ENCODE data around the gene DHCR7. TPM values are rescaled to one million over a fixed set of nuclear protein-coding genes. Genes with fewer than 3 reads are reported as not detected.
A peak's percentile ranks its signal among the peaks of the same experiment; 100 is the strongest.

The DHCR7 gene
- total RNA-seq, 1 donor from 2014 or later, result 35.5 TPM

- no peaks in the 10 kb centered on the region for H3K36me3 Mint-ChIP-seq (ENCODE audit: low read depth)
- peak overlapping the region; percentile 21 for H3K4me3 Mint-ChIP-seq
- peaks cover 4% of the 10 kb centered on the region for H3K27me3 Mint-ChIP-seq
- no peaks in the 10 kb centered on the region for H3K9me3 Mint-ChIP-seq
- no peak for DNase-seq
- peak overlapping the region; percentile 14 for H3K27ac Mint-ChIP-seq
- ATAC-seq (ENCODE audit: low read depth), result no peak
- TF ChIP-seq CTCF (IDR thresholded peaks at IDR 0.05), result no peak
- intact Hi-C loops (cut with micrococcal nuclease), result no loop called here
- CTCF ChIA-PET, result no interaction called here
- POLR2A ChIA-PET, result no interaction called here
- peaks cover 40% of the 10 kb centered on the region for H3K4me1 Mint-ChIP-seq
Measured at GRCh38 chr11:71388637-71389235, 59.5 kb downstream of the DHCR7 start.

GRCh38 chr11:71387784-71388636 lies 60.2 kb downstream of the DHCR7 start:
- H3K9me3 Mint-ChIP-seq, result no peaks in the 10 kb centered on the region
- no peak overlapping the region for H3K4me3 Mint-ChIP-seq
- ATAC-seq (ENCODE audit: low read depth), result no peak
- no peak for DNase-seq
- H3K27me3 Mint-ChIP-seq, result peaks cover 4% of the 10 kb centered on the region
- no peaks in the 10 kb centered on the region for H3K36me3 Mint-ChIP-seq (ENCODE audit: low read depth)
- intact Hi-C loops (cut with micrococcal nuclease), result no loop called here
- TF ChIP-seq CTCF (IDR thresholded peaks at IDR 0.05), result no peak
- peaks cover 47% of the 10 kb centered on the region for H3K4me1 Mint-ChIP-seq
- POLR2A ChIA-PET, result no interaction called here
- CTCF ChIA-PET, result no interaction called here
- peak overlapping the region; percentile 14 for H3K27ac Mint-ChIP-seq

GRCh38 chr11:71387200-71387599 lies 61.0 kb downstream of the DHCR7 start:
- no peak overlapping the region for H3K27ac Mint-ChIP-seq
- peaks cover 4% of the 10 kb centered on the region for H3K27me3 Mint-ChIP-seq
- ChIA-PET POLR2A (no interaction called here), CTCF (no interaction called here)
- ATAC-seq (ENCODE audit: low read depth) (no peak), DNase-seq (no peak)
- H3K36me3 Mint-ChIP-seq (ENCODE audit: low read depth), result no peaks in the 10 kb centered on the region
- intact Hi-C loops (cut with micrococcal nuclease), result no loop called here
- H3K4me3 Mint-ChIP-seq, result no peak overlapping the region
- peaks cover 55% of the 10 kb centered on the region for H3K4me1 Mint-ChIP-seq
- TF ChIP-seq CTCF (IDR thresholded peaks at IDR 0.05), result no peak
- no peaks in the 10 kb centered on the region for H3K9me3 Mint-ChIP-seq

GRCh38 chr11:71386202-71386601 lies 62.0 kb downstream of the DHCR7 start:
- Mint-ChIP-seq H3K4me1 (peaks cover 65% of the 10 kb centered on the region), H3K4me3 (no peak overlapping the region), H3K27me3 (peaks cover 4% of the 10 kb centered on the region), H3K9me3 (peaks cover 2% of the 10 kb centered on the region), H3K36me3 (ENCODE audit: low read depth) (no peaks in the 10 kb centered on the region), H3K27ac (no peak overlapping the region)
- POLR2A ChIA-PET, result interaction anchor here (0.7 kb wide), 1 partner anchor 647 kb away, joined by 3 read pairs; no protein-coding TSS in a partner anchor
- intact Hi-C loops (cut with micrococcal nuclease), result no loop called here
- CTCF ChIA-PET, result no interaction called here
- no peak for DNase-seq
- no peak for TF ChIP-seq CTCF (IDR thresholded peaks at IDR 0.05)
- ATAC-seq (ENCODE audit: low read depth), result no peak

- intact Hi-C loops (cut with micrococcal nuclease), result no loop called here
- ChIA-PET POLR2A (no interaction called here), CTCF (no interaction called here)
- Mint-ChIP-seq H3K27me3 (peaks cover 4% of the 10 kb centered on the region), H3K36me3 (ENCODE audit: low read depth) (no peaks in the 10 kb centered on the region), H3K9me3 (peaks cover 2% of the 10 kb centered on the region), H3K27ac (no peak overlapping the region), H3K4me1 (peaks cover 63% of the 10 kb centered on the region), H3K4me3 (no peak overlapping the region)
- DNase-seq (no peak), ATAC-seq (ENCODE audit: low read depth) (no peak)
- no peak for TF ChIP-seq CTCF (IDR thresholded peaks at IDR 0.05)
Measured at GRCh38 chr11:71385091-71385490, 63.1 kb downstream of the DHCR7 start.
